Measurements from ENCODE around the gene DAGLB.
"Not testable (repeated sequence)": the region's sequence is repeated elsewhere in the genome, so short reads cannot be mapped to it uniquely, and the experiment has no call there.

The DAGLB gene

GRCh38 chr7:6395898-6396595 is 51.7 kb downstream of the DAGLB start:
- no peak for DNase-seq

GRCh38 chr7:6394114-6394513 is 53.6 kb downstream of the DAGLB start:
- DNase-seq, result no peak

GRCh38 chr7:6393667-6394056 is 54.1 kb downstream of the DAGLB start:
- no peak for DNase-seq

GRCh38 chr7:6392712-6393666 is 54.8 kb downstream of the DAGLB start:
- DNase-seq, result no peak

- no peak for DNase-seq
These were observed 58.0 kb downstream of the DAGLB start for GRCh38 chr7:6389728-6390127.

- no peak for DNase-seq
These were observed 59.9 kb downstream of the DAGLB start for GRCh38 chr7:6387734-6388294.

GRCh38 chr7:6386779-6387178 is 61.0 kb downstream of the DAGLB start:
- no peak for DNase-seq

GRCh38 chr7:6385909-6386560 is 61.7 kb downstream of the DAGLB start:
- DNase-seq, result no peak

- DNase-seq, result no peak
These were observed 62.5 kb downstream of the DAGLB start for GRCh38 chr7:6385110-6385781.

- DNase-seq, result no peak
These were observed 63.4 kb downstream of the DAGLB start for GRCh38 chr7:6384327-6384726.

GRCh38 chr7:6382817-6383216 is 64.9 kb downstream of the DAGLB start:
- DNase-seq, result no peak

GRCh38 chr7:6381846-6382245 is 65.9 kb downstream of the DAGLB start:
- not testable (repeated sequence) for DNase-seq

- DNase-seq, result no peak
These were observed 67.3 kb downstream of the DAGLB start for GRCh38 chr7:6380310-6381095.

GRCh38 chr7:6379886-6380285 is 67.9 kb downstream of the DAGLB start:
- no peak for DNase-seq

- not testable (repeated sequence) for DNase-seq
These were observed 69.2 kb downstream of the DAGLB start for GRCh38 chr7:6378556-6378955.

- peak; percentile 55 for DNase-seq
These were observed 70.9 kb downstream of the DAGLB start for GRCh38 chr7:6376820-6377219.

GRCh38 chr7:6375348-6376101 is 72.2 kb downstream of the DAGLB start:
- peak; percentile 27 for DNase-seq

- DNase-seq, result no peak
These were observed 80.0 kb downstream of the DAGLB start for GRCh38 chr7:6367701-6368211.

GRCh38 chr7:6365451-6365850 is 82.3 kb downstream of the DAGLB start:
- DNase-seq, result no peak

- DNase-seq, result peak; percentile 4
These were observed 86.9 kb downstream of the DAGLB start for GRCh38 chr7:6360841-6361240.

- DNase-seq, result no peak
These were observed 88.0 kb downstream of the DAGLB start for GRCh38 chr7:6359734-6360133.

Measured in NCI-H82 (cell line).